Caco-2 (cell line): ENCODE measurements around the gene CRADD. TPM values are rescaled to one million over a fixed set of nuclear protein-coding genes. Genes with fewer than 3 reads are reported as not detected.

Source experiments
- BruUV-seq: library from RNA; stranded (reverse); fragments of 400-500 nt; replicated peaks from 2 replicates; lab custom pipeline; 2021; lab: Mats Ljungman, UMichigan
- CTCF ChIA-PET: fragments of 300-600 bp; sonication (Branson Sonifier 250); formaldehyde crosslinking; loops from one replicate; lab custom pipeline; 2022; ENCODE audit warnings: antibody characterized with exemption; lab: Charles Lee
- POLR2A ChIA-PET: fragments of 300-600 bp; sonication (Branson Sonifier 250); formaldehyde crosslinking; loops from one replicate; lab custom pipeline; 2022; ENCODE audit warnings: antibody characterized with exemption; lab: Charles Lee
- DNase-seq, 2 experiments: peaks; one replicate each; pipeline versions ENCODE4 v3.0.0 to v3.0.0-alpha.2; 2020 to 2022
- H3K27me3 ChIP-seq: replicated peaks from 2 replicates; pipeline ENCODE4 v1.6.0; 2011; ENCODE audit warnings: low read length; ENCODE audit not compliant: control insufficient read depth, insufficient read depth
- H3K36me3 ChIP-seq: 2 replicates; pipeline ENCODE4 v1.5.1; 2011; ENCODE audit warnings: low read length; ENCODE audit not compliant: control insufficient read depth, insufficient read depth
- H3K4me1 ChIP-seq: fragments of 250-450 bp; sonication (Bioruptor Pico); 2 replicates; pipeline ENCODE4 v1.5.1; 2020; ENCODE audit warnings: mild to moderate bottlenecking
- H3K4me3 ChIP-seq: 2 replicates; pipeline ENCODE4 v1.5.1; 2011; ENCODE audit warnings: low read depth, mild to moderate bottlenecking, control low read depth, low read length
- H3K9me3 ChIP-seq: fragments of 250-450 bp; sonication (Bioruptor Pico); 2 replicates; pipeline ENCODE4 v1.5.1; 2020; ENCODE audit warnings: mild to moderate bottlenecking, moderate library complexity
- H3K27ac Mint-ChIP-seq: one replicate; pipeline ENCODE4 v1.8.0; 2022; ENCODE audit warnings: mixed read lengths; ENCODE audit not compliant: unreplicated experiment
- H3K27me3 Mint-ChIP-seq: one replicate; pipeline ENCODE4 v1.8.0; 2022; ENCODE audit warnings: mixed read lengths; ENCODE audit not compliant: insufficient read depth, unreplicated experiment
- H3K36me3 Mint-ChIP-seq: one replicate; pipeline ENCODE4 v1.8.0; 2022; ENCODE audit warnings: mild to moderate bottlenecking, mixed read lengths; ENCODE audit not compliant: insufficient read depth, unreplicated experiment
- H3K4me1 Mint-ChIP-seq: one replicate; pipeline ENCODE4 v1.8.0; 2022; ENCODE audit warnings: low read depth, mixed read lengths; ENCODE audit not compliant: unreplicated experiment
- H3K4me3 Mint-ChIP-seq: one replicate; pipeline ENCODE4 v1.8.0; 2022; ENCODE audit warnings: mild to moderate bottlenecking, moderate library complexity, mixed read lengths; ENCODE audit not compliant: unreplicated experiment
- H3K9me3 Mint-ChIP-seq: one replicate; pipeline ENCODE4 v1.8.0; 2022; ENCODE audit warnings: mixed read lengths; ENCODE audit not compliant: unreplicated experiment
- intact Hi-C: fragments of 100-400 bp; cut with micrococcal nuclease; formaldehyde crosslinking; loops from one replicate; pipeline ENCODE4 v1.10.0; 2022; ENCODE audit not compliant: unreplicated experiment
- total RNA-seq: library from RNA; stranded (reverse); gene quantifications from 2 replicates; pipeline ENCODE4 v1.2.3, GENCODE V29; 2022
- TF ChIP-seq, protein P1 (sequence below), 2 experiments: fragments of 200-600 bp in 1 of 2; IDR thresholded peaks; 1 replicate in 1 of 2; 2 replicates in 1 of 2; pipeline versions ENCODE4 v1.5.1 to v1.8.0; 2011 to 2022; ENCODE audit warnings: antibody characterized with exemption in 1 of 2, control low read depth in 1 of 2, inconsistent platforms in 1 of 2, low read depth in 1 of 2, low read length in 1 of 2, mild to moderate bottlenecking in 1 of 2, moderate library complexity in 1 of 2; ENCODE audit not compliant: insufficient read depth in 1 of 2, severe bottlenecking in 1 of 2, unreplicated experiment in 1 of 2

Gene CRADD
- total RNA-seq, 1 experiment from 2014 or later: 29.2 TPM

DNA sequence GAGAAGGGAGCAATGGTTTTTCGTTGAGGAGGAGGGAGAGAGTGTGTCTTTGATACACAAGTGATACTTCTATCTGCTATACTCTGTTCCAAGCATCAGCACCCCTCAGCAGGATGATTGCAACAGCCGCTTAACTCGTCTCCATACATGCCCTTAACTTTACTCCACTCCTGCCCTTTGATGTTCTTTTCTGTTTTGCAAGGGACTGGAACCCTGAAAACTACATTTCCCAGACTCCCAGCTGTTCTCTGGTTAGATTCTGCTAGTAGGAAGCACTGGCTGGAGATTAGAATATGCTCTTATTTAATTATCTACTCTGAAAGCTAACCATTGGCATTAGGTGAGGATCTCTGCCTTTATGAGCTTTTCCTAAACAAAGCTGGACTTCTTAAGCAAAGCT, 23.5 kb upstream of the CRADD start:
- no peaks in the 10 kb centered on the region for H3K36me3 ChIP-seq
- no TSS peak for BruUV-seq
- intact Hi-C loops: no loop called here
- DNase-seq: no peak
- H3K9me3 ChIP-seq: no peaks in the 10 kb centered on the region
- H3K4me3 Mint-ChIP-seq: no peak overlapping the region
- CTCF ChIA-PET: no interaction called here
- H3K4me3 ChIP-seq: no peak overlapping the region
- no peaks in the 10 kb centered on the region for H3K4me1 ChIP-seq
- H3K27me3 Mint-ChIP-seq: no peaks in the 10 kb centered on the region
- H3K27ac Mint-ChIP-seq: no peak overlapping the region
- no peaks in the 10 kb centered on the region for H3K36me3 Mint-ChIP-seq
- H3K4me1 Mint-ChIP-seq: no peaks in the 10 kb centered on the region
- POLR2A ChIA-PET: no interaction called here
- H3K27me3 ChIP-seq: no peaks in the 10 kb centered on the region; the same call in 1 of the 2 replicates
- H3K9me3 Mint-ChIP-seq: peaks cover 6% of the 10 kb centered on the region
- TF ChIP-seq, protein P1, sequence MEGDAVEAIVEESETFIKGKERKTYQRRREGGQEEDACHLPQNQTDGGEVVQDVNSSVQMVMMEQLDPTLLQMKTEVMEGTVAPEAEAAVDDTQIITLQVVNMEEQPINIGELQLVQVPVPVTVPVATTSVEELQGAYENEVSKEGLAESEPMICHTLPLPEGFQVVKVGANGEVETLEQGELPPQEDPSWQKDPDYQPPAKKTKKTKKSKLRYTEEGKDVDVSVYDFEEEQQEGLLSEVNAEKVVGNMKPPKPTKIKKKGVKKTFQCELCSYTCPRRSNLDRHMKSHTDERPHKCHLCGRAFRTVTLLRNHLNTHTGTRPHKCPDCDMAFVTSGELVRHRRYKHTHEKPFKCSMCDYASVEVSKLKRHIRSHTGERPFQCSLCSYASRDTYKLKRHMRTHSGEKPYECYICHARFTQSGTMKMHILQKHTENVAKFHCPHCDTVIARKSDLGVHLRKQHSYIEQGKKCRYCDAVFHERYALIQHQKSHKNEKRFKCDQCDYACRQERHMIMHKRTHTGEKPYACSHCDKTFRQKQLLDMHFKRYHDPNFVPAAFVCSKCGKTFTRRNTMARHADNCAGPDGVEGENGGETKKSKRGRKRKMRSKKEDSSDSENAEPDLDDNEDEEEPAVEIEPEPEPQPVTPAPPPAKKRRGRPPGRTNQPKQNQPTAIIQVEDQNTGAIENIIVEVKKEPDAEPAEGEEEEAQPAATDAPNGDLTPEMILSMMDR (IDR thresholded peaks at IDR 0.05; ENCODE audit: insufficient read depth in 1 of 2, low read depth in 1 of 2, low read length in 1 of 2, severe bottlenecking in 1 of 2, unreplicated experiment in 1 of 2): no peak

DNA sequence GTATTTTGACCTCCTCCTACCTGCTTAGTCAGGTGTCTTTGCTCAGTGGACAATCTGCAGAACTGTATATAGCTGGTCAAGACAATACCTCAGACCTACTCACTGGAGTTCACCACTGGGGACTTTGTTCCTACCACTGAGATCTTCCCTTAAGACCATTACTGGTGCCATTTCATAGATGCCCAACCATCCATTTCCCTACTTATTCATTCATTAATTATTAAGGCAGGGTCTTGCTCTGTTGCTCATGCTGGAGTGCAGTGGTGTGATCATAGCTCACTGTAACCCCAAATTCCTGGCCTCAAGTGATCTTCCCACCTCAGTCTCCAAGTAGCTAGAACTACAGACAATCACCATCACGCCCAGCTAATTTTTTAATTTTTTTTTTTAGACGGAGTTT, 22.8 kb upstream of the CRADD start:
- TF ChIP-seq, protein P1 (IDR thresholded peaks at IDR 0.05; ENCODE audit: insufficient read depth in 1 of 2, low read depth in 1 of 2, low read length in 1 of 2, severe bottlenecking in 1 of 2, unreplicated experiment in 1 of 2): no peak
- no peak overlapping the region for H3K27ac Mint-ChIP-seq
- ChIA-PET POLR2A (no interaction called here), CTCF (no interaction called here)
- H3K36me3 ChIP-seq: no peaks in the 10 kb centered on the region
- no TSS peak for BruUV-seq
- no peaks in the 10 kb centered on the region for H3K4me1 ChIP-seq
- H3K36me3 Mint-ChIP-seq: no peaks in the 10 kb centered on the region
- no peak for DNase-seq
- peaks cover 6% of the 10 kb centered on the region for H3K9me3 Mint-ChIP-seq
- H3K9me3 ChIP-seq: no peaks in the 10 kb centered on the region
- no peak overlapping the region for H3K4me3 ChIP-seq
- no peak overlapping the region for H3K4me3 Mint-ChIP-seq
- H3K27me3 ChIP-seq: no peaks in the 10 kb centered on the region; the same call in 1 of the 2 replicates
- intact Hi-C loops: no loop called here
- H3K4me1 Mint-ChIP-seq: no peaks in the 10 kb centered on the region
- no peaks in the 10 kb centered on the region for H3K27me3 Mint-ChIP-seq

DNA sequence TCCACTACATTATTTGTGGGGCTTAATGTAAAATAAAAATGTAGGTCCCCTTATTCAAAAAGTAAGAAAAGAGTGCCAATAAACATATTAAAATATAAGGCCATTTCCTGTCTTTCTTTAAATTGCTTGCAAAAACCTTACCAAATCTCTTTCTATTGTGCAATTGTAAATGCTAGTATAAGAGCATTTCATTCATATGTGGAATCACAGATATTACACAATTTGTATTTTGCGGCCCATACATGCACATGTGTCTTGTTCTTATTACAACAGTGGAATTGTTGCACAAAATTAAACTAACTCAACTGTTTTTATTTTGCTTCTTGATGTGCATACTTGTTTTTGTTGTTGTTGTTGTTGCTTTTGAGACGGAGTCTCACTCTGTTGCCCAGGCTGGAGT, 20.1 kb upstream of the CRADD start:
- Mint-ChIP-seq H3K4me1 (no peaks in the 10 kb centered on the region), H3K4me3 (no peak overlapping the region), H3K27me3 (no peaks in the 10 kb centered on the region), H3K27ac (no peak overlapping the region), H3K9me3 (peaks cover 6% of the 10 kb centered on the region), H3K36me3 (no peaks in the 10 kb centered on the region)
- DNase-seq: no peak
- no TSS peak for BruUV-seq
- H3K4me1 ChIP-seq: peaks cover 9% of the 10 kb centered on the region; the same call in 1 of the 2 replicates
- H3K9me3 ChIP-seq: no peaks in the 10 kb centered on the region
- TF ChIP-seq, protein P1 (IDR thresholded peaks at IDR 0.05; ENCODE audit: insufficient read depth in 1 of 2, low read depth in 1 of 2, low read length in 1 of 2, severe bottlenecking in 1 of 2, unreplicated experiment in 1 of 2): no peak
- H3K36me3 ChIP-seq: no peaks in the 10 kb centered on the region
- ChIA-PET POLR2A (no interaction called here), CTCF (no interaction called here)
- no peaks in the 10 kb centered on the region for H3K27me3 ChIP-seq
- H3K4me3 ChIP-seq: no peak overlapping the region
- intact Hi-C loops: no loop called here
